GM15510 (cell line): Measurements from ENCODE around the gene RSBN1L.
A peak's percentile ranks its signal among the peaks of the same experiment; 100 is the strongest.

Experiments used
- POLR2A ChIP-seq: IDR thresholded peaks from 3 replicates; pipeline ENCODE4 v1.6.1; 2011; ENCODE audit warnings: borderline replicate concordance; ENCODE audit not compliant: insufficient read length; ENCODE audit errors: extremely low read depth

RSBN1L gene

GRCh38 chr7:77674878-77675277 is 21.4 kb upstream of the RSBN1L start:
- TF ChIP-seq POLR2A, result no peak

GRCh38 chr7:77679608-77680007 is 16.7 kb upstream of the RSBN1L start:
- no peak for TF ChIP-seq POLR2A

- TF ChIP-seq POLR2A, result no peak
These were observed 16.0 kb upstream of the RSBN1L start for GRCh38 chr7:77680266-77680665.

GRCh38 chr7:77684030-77684429 is 12.2 kb upstream of the RSBN1L start:
- no peak for TF ChIP-seq POLR2A

GRCh38 chr7:77685233-77685632 is 11.0 kb upstream of the RSBN1L start:
- no peak for TF ChIP-seq POLR2A

GRCh38 chr7:77687100-77687746 is 9.0 kb upstream of the RSBN1L start:
- no peak for TF ChIP-seq POLR2A

GRCh38 chr7:77687747-77688144 is 8.5 kb upstream of the RSBN1L start:
- no peak for TF ChIP-seq POLR2A

GRCh38 chr7:77690289-77690688 is 6.0 kb upstream of the RSBN1L start:
- no peak for TF ChIP-seq POLR2A

- TF ChIP-seq POLR2A, result no peak
These were observed 4.3 kb upstream of the RSBN1L start for GRCh38 chr7:77691892-77692491.

- no peak for TF ChIP-seq POLR2A
These were observed 2.3 kb upstream of the RSBN1L start for GRCh38 chr7:77693830-77694583.

- TF ChIP-seq POLR2A, result peak; percentile 7
These were observed 630 bp downstream of the RSBN1L start for GRCh38 chr7:77696643-77697534.

- TF ChIP-seq POLR2A, result no peak
These were observed 1.2 kb downstream of the RSBN1L start for GRCh38 chr7:77697535-77697831.

- no peak for TF ChIP-seq POLR2A
These were observed 1.9 kb downstream of the RSBN1L start for GRCh38 chr7:77698042-77698625.

GRCh38 chr7:77699056-77699455 is 2.8 kb downstream of the RSBN1L start:
- TF ChIP-seq POLR2A, result no peak

- no peak for TF ChIP-seq POLR2A
These were observed 6.3 kb downstream of the RSBN1L start for GRCh38 chr7:77702513-77702912.
